Measurements from ENCODE around the gene AP1B1. TPM values are rescaled to one million over a fixed set of nuclear protein-coding genes. Genes with fewer than 3 reads are reported as not detected.
"Not testable (repeated sequence)": the region's sequence is repeated elsewhere in the genome, so short reads cannot be mapped to it uniquely, and the experiment has no call there.

The AP1B1 gene
- total RNA-seq, 1 donor from 2014 or later = 96.6 TPM

GRCh38 chr22:29351042-29351441 lies 37.3 kb downstream of the AP1B1 start:
- no peak for DNase-seq (ENCODE audit: low read depth)

- no peak for DNase-seq (ENCODE audit: low read depth)
Measured at GRCh38 chr22:29348956-29349355, 39.4 kb downstream of the AP1B1 start.

GRCh38 chr22:29348041-29348440 lies 40.3 kb downstream of the AP1B1 start:
- no peak for DNase-seq (ENCODE audit: low read depth)

- DNase-seq (ENCODE audit: low read depth) = no peak
Measured at GRCh38 chr22:29346659-29347058, 41.7 kb downstream of the AP1B1 start.

- DNase-seq (ENCODE audit: low read depth) = no peak
Measured at GRCh38 chr22:29345932-29346331, 42.4 kb downstream of the AP1B1 start.

GRCh38 chr22:29344889-29345288 lies 43.5 kb downstream of the AP1B1 start:
- DNase-seq (ENCODE audit: low read depth) = not testable (repeated sequence)

- DNase-seq (ENCODE audit: low read depth) = peak; percentile 92
Measured at GRCh38 chr22:29344137-29344536, 44.2 kb downstream of the AP1B1 start.

GRCh38 chr22:29343313-29343805 lies 45.0 kb downstream of the AP1B1 start:
- no peak for DNase-seq (ENCODE audit: low read depth)

GRCh38 chr22:29342577-29343312 lies 45.6 kb downstream of the AP1B1 start:
- no peak for DNase-seq (ENCODE audit: low read depth)

- no peak for DNase-seq (ENCODE audit: low read depth)
Measured at GRCh38 chr22:29342177-29342576, 46.2 kb downstream of the AP1B1 start.

GRCh38 chr22:29341849-29342127 lies 46.6 kb downstream of the AP1B1 start:
- no peak for DNase-seq (ENCODE audit: low read depth)

- no peak for DNase-seq (ENCODE audit: low read depth)
Measured at GRCh38 chr22:29341056-29341848, 47.1 kb downstream of the AP1B1 start.

GRCh38 chr22:29340566-29340965 lies 47.8 kb downstream of the AP1B1 start:
- DNase-seq (ENCODE audit: low read depth) = no peak

GRCh38 chr22:29339381-29340235 lies 48.8 kb downstream of the AP1B1 start:
- no peak for DNase-seq (ENCODE audit: low read depth)

- no peak for DNase-seq (ENCODE audit: low read depth)
Measured at GRCh38 chr22:29338398-29338797, 50.0 kb downstream of the AP1B1 start.

- no peak for DNase-seq (ENCODE audit: low read depth)
Measured at GRCh38 chr22:29337631-29338284, 50.6 kb downstream of the AP1B1 start.

- no peak for DNase-seq (ENCODE audit: low read depth)
Measured at GRCh38 chr22:29336751-29337490, 51.4 kb downstream of the AP1B1 start.

- DNase-seq (ENCODE audit: low read depth) = no peak
Measured at GRCh38 chr22:29335656-29336055, 52.7 kb downstream of the AP1B1 start.

- no peak for DNase-seq (ENCODE audit: low read depth)
Measured at GRCh38 chr22:29334696-29335344, 53.5 kb downstream of the AP1B1 start.

- DNase-seq (ENCODE audit: low read depth) = no peak
Measured at GRCh38 chr22:29334148-29334547, 54.2 kb downstream of the AP1B1 start.

Data from renal cortical epithelial cell (primary cell).